Stimulated activated CD4-positive, alpha-beta T cell treated with anti-CD3 and anti-CD28 coated beads, Interleukin-12 subunit alpha, Interleukin-12 subunit beta, amount 100 ng/mL, for 24 hours (primary cell): ENCODE data around the gene FXYD7.

ENCODE experiments used
- DNase-seq, 2 experiments: peaks; one replicate each; pipeline ENCODE4 v3.0.0-alpha.2; 2020; ENCODE audit warnings: low read depth in 2 of 2

The FXYD7 gene

GRCh38 chr19:35199481-35199880, 56.4 kb downstream of the FXYD7 start:
- DNase-seq: no peak

DNA sequence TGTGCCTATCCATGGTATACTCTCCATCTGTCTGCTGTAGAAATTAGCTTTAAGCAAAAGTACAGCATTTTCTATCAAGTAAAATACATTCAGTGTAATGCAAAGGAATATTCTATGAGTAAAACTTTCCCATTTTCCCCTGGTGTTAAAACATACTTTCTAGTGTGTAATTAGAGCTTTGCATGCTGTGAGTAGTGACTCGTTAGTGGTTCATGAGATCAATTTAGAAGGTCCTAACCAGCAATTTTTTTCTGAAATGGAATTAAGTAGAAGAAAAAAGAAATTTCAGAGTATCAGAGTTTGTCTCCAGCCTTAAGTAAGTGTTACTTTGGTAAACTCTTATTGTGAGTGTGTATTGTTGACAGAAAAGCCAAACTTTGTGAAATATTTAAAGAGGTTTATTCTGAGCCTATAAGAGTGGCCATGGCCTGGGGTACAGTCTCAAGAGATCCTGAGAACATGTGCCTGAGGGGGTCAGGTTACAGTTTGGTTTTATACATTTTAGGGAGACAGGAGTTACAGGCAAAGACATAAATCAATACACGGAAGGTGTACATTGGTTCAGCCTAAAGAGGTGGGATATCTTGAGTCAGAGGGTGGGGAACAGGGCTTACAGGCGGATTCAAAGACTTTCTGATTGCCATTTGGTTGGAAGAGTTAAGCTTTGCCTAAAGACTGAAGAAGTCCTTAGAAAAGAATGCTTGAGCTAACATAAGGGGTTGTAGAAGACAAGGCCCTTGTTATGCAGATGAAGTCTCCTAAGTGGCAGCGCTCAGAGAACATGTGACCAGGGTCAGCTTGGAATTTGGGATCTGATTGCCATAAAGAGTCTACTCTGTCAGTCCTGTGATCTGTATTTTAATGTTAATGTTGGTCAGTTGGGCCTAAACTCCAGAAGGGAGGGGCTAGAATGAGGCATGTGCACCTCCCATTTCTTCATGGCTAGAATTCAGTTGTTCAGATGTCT, 60.0 kb downstream of the FXYD7 start:
- no peak for DNase-seq
